SK-N-SH (cell line): ENCODE measurements around the gene PACC1. TPM values are rescaled to one million over a fixed set of nuclear protein-coding genes. Genes with fewer than 3 reads are reported as not detected.

Source experiments
- CTCF ChIA-PET: fragments of 300-600, 350-600 bp; formaldehyde crosslinking; extraction: SDS; loops from one replicate; lab custom pipeline; 2021; lab: Yijun Ruan, JAX
- POLR2A ChIA-PET: fragments of 350-600 bp; sonication (Branson Sonifier 250); formaldehyde crosslinking; extraction: SDS; loops from one replicate; lab custom pipeline; 2020; ENCODE audit warnings: antibody characterized with exemption, inconsistent platforms; lab: Yijun Ruan, JAX
- DNase-seq: peaks from one replicate; pipeline ENCODE4 v3.0.0; 2012
- H2AFZ ChIP-seq: fragments of 200-600 bp; sonication (generic); 2 replicates; pipeline ENCODE4 v1.8.1; 2016; ENCODE audit warnings: antibody characterized with exemption, mild to moderate bottlenecking, low read depth
- H3F3A ChIP-seq: fragments of 200-600 bp; sonication (generic); replicated peaks from 2 replicates; pipeline ENCODE3; 2016; ENCODE audit warnings: antibody characterized with exemption, mild to moderate bottlenecking; ENCODE audit not compliant: insufficient read depth
- H3K27ac ChIP-seq, 2 experiments: fragments of 200-500 bp in 1 of 2; fragments of 200-600 bp in 1 of 2; sonication (Bioruptor generic) in 1 of 2; sonication (generic), shearing (Covaris generic) in 1 of 2; 2 replicates each; pipeline versions ENCODE4 v1.5.1 to v1.6.1; 2014 to 2016; ENCODE audit warnings: low read depth in 2 of 2, inconsistent platforms in 1 of 2, low read length in 1 of 2, mild to moderate bottlenecking in 1 of 2, mixed read lengths in 1 of 2
- H3K27me3 ChIP-seq: fragments of 200-600 bp; sonication (generic), shearing (Covaris generic); 2 replicates; pipeline ENCODE4 v1.6.1; 2016; ENCODE audit warnings: mixed run types; ENCODE audit not compliant: insufficient read depth
- H3K36me3 ChIP-seq, 2 experiments: fragments of 200-500 bp in 1 of 2; fragments of 200-600 bp in 1 of 2; sonication (Bioruptor generic) in 1 of 2; sonication (generic) in 1 of 2; replicated peaks in 1 of 2; 2 replicates each; pipeline versions ENCODE3 to v1.5.1; 2014 to 2016; ENCODE audit warnings: low read length in 1 of 2, mild to moderate bottlenecking in 1 of 2; ENCODE audit not compliant: insufficient read depth in 2 of 2, control insufficient read depth in 1 of 2
- H3K4me1 ChIP-seq, 2 experiments: fragments of 200-500 bp in 1 of 2; fragments of 200-600 bp in 1 of 2; sonication (Bioruptor generic) in 1 of 2; sonication (generic), shearing (Covaris generic) in 1 of 2; 2 replicates each; pipeline versions ENCODE4 v1.5.1 to v1.6.1; 2014 to 2016; ENCODE audit warnings: low read depth in 1 of 2, low read length in 1 of 2, mixed run types in 1 of 2; ENCODE audit not compliant: insufficient read depth in 2 of 2, control insufficient read depth in 1 of 2
- H3K4me2 ChIP-seq: fragments of 200-600 bp; sonication (generic), shearing (Covaris generic); 2 replicates; pipeline ENCODE4 v1.6.1; 2017; ENCODE audit warnings: mixed run types
- H3K4me3 ChIP-seq, 2 experiments: fragments of 200-500 bp in 1 of 2; fragments of 200-600 bp in 1 of 2; sonication (Bioruptor generic) in 1 of 2; sonication (generic), shearing (Covaris generic) in 1 of 2; 2 replicates each; pipeline versions ENCODE4 v1.5.1 to v1.8.1; 2014 to 2016; ENCODE audit warnings: low read depth in 2 of 2, inconsistent platforms in 1 of 2, low read length in 1 of 2, mild to moderate bottlenecking in 1 of 2, mixed read lengths in 1 of 2, moderate library complexity in 1 of 2
- H3K79me2 ChIP-seq: fragments of 200-600 bp; sonication (generic); 2 replicates; pipeline ENCODE4 v1.8.1; 2017; ENCODE audit warnings: mild to moderate bottlenecking; ENCODE audit not compliant: insufficient read depth
- H3K9ac ChIP-seq: fragments of 200-600 bp; sonication (generic); 2 replicates; pipeline ENCODE4 v1.6.1; 2017; ENCODE audit warnings: mixed run types
- H3K9me2 ChIP-seq: fragments of 200-600 bp; sonication (generic); 2 replicates; pipeline ENCODE4 v1.6.1; 2017; ENCODE audit warnings: mixed run types
- H3K9me3 ChIP-seq: fragments of 200-600 bp; sonication (generic); 2 replicates; pipeline ENCODE4 v1.6.1; 2017; ENCODE audit warnings: mixed run types, mild to moderate bottlenecking, moderate library complexity
- H4K20me1 ChIP-seq: fragments of 200-600 bp; sonication (generic); 2 replicates; pipeline ENCODE4 v1.6.1; 2017; ENCODE audit warnings: mild to moderate bottlenecking, mixed run types; ENCODE audit not compliant: insufficient read depth
- CHD2 ChIP-seq: fragments of 150-350 bp; IDR thresholded peaks from 2 replicates; pipeline ENCODE4 v1.6.1; 2018; ENCODE audit warnings: low read length; ENCODE audit not compliant: partially characterized antibody
- CTCF ChIP-seq: fragments of 200-600 bp; sonication (generic); IDR thresholded peaks from 2 replicates; pipeline ENCODE4 v1.6.1; 2017; ENCODE audit warnings: antibody characterized with exemption, mild to moderate bottlenecking, moderate library complexity
- GATA2 ChIP-seq: sonication (generic); formaldehyde crosslinking; IDR thresholded peaks from 2 replicates; pipeline ENCODE4 v1.5.0; 2020; ENCODE audit warnings: mild to moderate bottlenecking, missing genetic modification reagents
- IRF3 ChIP-seq: fragments of 150-350 bp; IDR thresholded peaks from 2 replicates; pipeline ENCODE4 v1.6.1; 2016; ENCODE audit warnings: mild to moderate bottlenecking, low read depth, low read length
- JUND ChIP-seq: IDR thresholded peaks from 2 replicates; pipeline ENCODE4 v1.4.0; 2012
- RAD21 ChIP-seq: IDR thresholded peaks from 2 replicates; pipeline ENCODE4 v1.6.1; 2012; ENCODE audit warnings: mild to moderate bottlenecking, low read length
- RXRA ChIP-seq: IDR thresholded peaks from 2 replicates; pipeline ENCODE4 v1.4.0; 2012; ENCODE audit warnings: low read depth, mild to moderate bottlenecking, borderline replicate concordance
- SMC3 ChIP-seq: IDR thresholded peaks from 2 replicates; pipeline ENCODE4 v1.6.1; 2012; ENCODE audit warnings: low read depth, low read length, improper control_type of control experiment
- TAF1 ChIP-seq: IDR thresholded peaks from 2 replicates; pipeline ENCODE4 v1.6.1; 2012; ENCODE audit warnings: low read depth, mild to moderate bottlenecking, low read length, moderate library complexity, borderline replicate concordance
- YY1 ChIP-seq: IDR thresholded peaks from 2 replicates; pipeline ENCODE4 v1.4.0; 2012; ENCODE audit warnings: low read depth, mild to moderate bottlenecking
- ZBTB33 ChIP-seq: IDR thresholded peaks from 2 replicates; pipeline ENCODE4 v1.4.0; 2012; ENCODE audit warnings: low read depth, borderline replicate concordance
- WGBS: methylation state at CpG from one replicate; pipeline ENCODE4 v1.1.6; 2017; ENCODE audit warnings: low lambda C conversion rate; 5-methylcytosine and 5-hydroxymethylcytosine counted together
- polyA plus RNA-seq, 3 experiments: library from polyadenylated mRNA; depleted of rRNA; stranded (reverse); fragments of >200 nt; gene quantifications; 2 replicates each; pipeline ENCODE4 v1.2.3, GENCODE V29; 2012
- TF ChIP-seq, protein P1 (sequence below): fragments of 150-350 bp; IDR thresholded peaks from 2 replicates; pipeline ENCODE4 v1.6.1; 2017; ENCODE audit warnings: antibody characterized with exemption, low read length, low read depth, borderline replicate concordance

Gene PACC1
- polyA plus RNA-seq, 1 of the 3 experiments (the other 2 are of a cell fraction), result 23.1 TPM

GRCh38 chr1:212455401-212455800 is 40.7 kb upstream of the PACC1 start (continued):
- no peak for TF ChIP-seq RXRA

- DNase-seq, result no peak
- POLR2A ChIA-PET, result no interaction called here
- H3F3A ChIP-seq, result no peaks in the 10 kb centered on the region
Measured at GRCh38 chr1:212454741-212455140, 40.1 kb upstream of the PACC1 start.

More at GRCh38 chr1:212454741-212455140, 40.1 kb upstream of the PACC1 start:
- no peak for TF ChIP-seq RAD21
- no peak for TF ChIP-seq IRF3
- no peak for TF ChIP-seq GATA2 (CRISPR knock-in tag)
- no peak for TF ChIP-seq SMC3
- no peak for TF ChIP-seq ZBTB33
- TF ChIP-seq, protein P1, sequence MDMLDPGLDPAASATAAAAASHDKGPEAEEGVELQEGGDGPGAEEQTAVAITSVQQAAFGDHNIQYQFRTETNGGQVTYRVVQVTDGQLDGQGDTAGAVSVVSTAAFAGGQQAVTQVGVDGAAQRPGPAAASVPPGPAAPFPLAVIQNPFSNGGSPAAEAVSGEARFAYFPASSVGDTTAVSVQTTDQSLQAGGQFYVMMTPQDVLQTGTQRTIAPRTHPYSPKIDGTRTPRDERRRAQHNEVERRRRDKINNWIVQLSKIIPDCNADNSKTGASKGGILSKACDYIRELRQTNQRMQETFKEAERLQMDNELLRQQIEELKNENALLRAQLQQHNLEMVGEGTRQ, result no peak
- TF ChIP-seq JUND, result no peak
- no peak for TF ChIP-seq CTCF
- TF ChIP-seq CHD2, result no peak
- no peak for TF ChIP-seq YY1
- no peak for TF ChIP-seq TAF1
- H3K27me3 ChIP-seq, result no peaks in the 10 kb centered on the region
- H3K4me2 ChIP-seq, result no peak overlapping the region
- no peaks in the 10 kb centered on the region for H3K9me3 ChIP-seq
- no peaks in the 10 kb centered on the region for H3K9me2 ChIP-seq
- no peak overlapping the region for H3K27ac ChIP-seq
- H3K4me3 ChIP-seq, result no peak overlapping the region
- no peaks in the 10 kb centered on the region for H3K79me2 ChIP-seq
- no peaks in the 10 kb centered on the region for H3K36me3 ChIP-seq
- CTCF ChIA-PET, result interaction anchor here (0.6 to 8.4 kb wide), 27 partner anchors 13 to 773 kb away, joined by 3 to 187 read pairs (median 8); partner anchors contain the start of genes PACC1 and PPP2R5A
- no peaks in the 10 kb centered on the region for H4K20me1 ChIP-seq
- WGBS, result 100% methylated on average over 1 of the region's 3 CpGs
- peaks cover 0 to 26% of the 10 kb centered on the region in 2 experiments; a peak in 1 of 4 replicates for H3K4me1 ChIP-seq
- no peak overlapping the region for H3K9ac ChIP-seq
- H2AFZ ChIP-seq, result no peak overlapping the region
